Mesendoderm (in vitro differentiated cells): ENCODE measurements around the gene TMEM229A.

Source experiments
- DNase-seq: peaks from one replicate; pipeline ENCODE4 v3.0.0; 2013
- H2AK5ac ChIP-seq: 2 replicates; pipeline ENCODE4 v1.6.1; 2013; ENCODE audit warnings: low read length, inconsistent platforms
- H2BK120ac ChIP-seq: 2 replicates; pipeline ENCODE4 v1.6.1; 2013; ENCODE audit warnings: low read depth, mild to moderate bottlenecking, low read length, moderate library complexity, mixed read lengths
- H2BK15ac ChIP-seq: replicated peaks from 2 replicates; pipeline ENCODE4 v1.6.1; 2013; ENCODE audit warnings: low read depth, mild to moderate bottlenecking, moderate library complexity
- H2BK5ac ChIP-seq: 2 replicates; pipeline ENCODE4 v1.6.1; 2013; ENCODE audit warnings: low read length, inconsistent platforms
- H3K18ac ChIP-seq: 2 replicates; pipeline ENCODE4 v1.6.1; 2013; ENCODE audit warnings: mild to moderate bottlenecking, low read length, mixed read lengths
- H3K23ac ChIP-seq: one replicate; pipeline ENCODE4 v1.6.1; 2013; ENCODE audit warnings: low read length
- H3K27ac ChIP-seq: 2 replicates; pipeline ENCODE4 v1.5.1; 2013; ENCODE audit warnings: low read depth, mild to moderate bottlenecking, inconsistent platforms, low read length, moderate library complexity
- H3K27me3 ChIP-seq: 2 replicates; pipeline ENCODE4 v1.6.1; 2013; ENCODE audit warnings: low read length, control low read depth, mild to moderate bottlenecking, inconsistent platforms; ENCODE audit not compliant: insufficient read depth, poor library complexity
- H3K36me3 ChIP-seq: 2 replicates; pipeline ENCODE4 v1.6.1; 2013; ENCODE audit warnings: low read length, inconsistent platforms; ENCODE audit not compliant: control insufficient read depth, insufficient read depth
- H3K4ac ChIP-seq: one replicate; pipeline ENCODE4 v1.6.1; 2013; ENCODE audit warnings: low read depth, mild to moderate bottlenecking, low read length, moderate library complexity
- H3K4me1 ChIP-seq: 2 replicates; pipeline ENCODE4 v1.6.1; 2013; ENCODE audit warnings: low read depth, low read length, inconsistent platforms; ENCODE audit not compliant: control insufficient read depth
- H3K4me2 ChIP-seq: 2 replicates; pipeline ENCODE4 v1.6.1; 2013; ENCODE audit warnings: low read length
- H3K4me3 ChIP-seq: 2 replicates; pipeline ENCODE4 v1.5.1; 2013; ENCODE audit warnings: mild to moderate bottlenecking, low read length
- H3K56ac ChIP-seq: one replicate; pipeline ENCODE4 v1.6.1; 2013; ENCODE audit warnings: low read length
- H3K79me1 ChIP-seq: 2 replicates; pipeline ENCODE4 v1.6.1; 2013; ENCODE audit warnings: low read length, inconsistent platforms
- H3K79me2 ChIP-seq: 2 replicates; pipeline ENCODE4 v1.6.1; 2013; ENCODE audit warnings: mild to moderate bottlenecking, low read length; ENCODE audit not compliant: control insufficient read depth, insufficient read depth
- H3K9ac ChIP-seq: 2 replicates; pipeline ENCODE4 v1.6.1; 2013; ENCODE audit warnings: low read length, inconsistent platforms
- H4K5ac ChIP-seq: one replicate; pipeline ENCODE4 v1.6.1; 2013; ENCODE audit warnings: low read length
- H4K8ac ChIP-seq: one replicate; pipeline ENCODE4 v1.6.1; 2013; ENCODE audit warnings: low read depth, mild to moderate bottlenecking, control low read depth, low read length, moderate library complexity
- WGBS: extraction: QIAGEN DNeasy Blood & Tissue Kit; methylation state at CpG from one replicate; pipeline ENCODE4 v1.1.7; 2013; ENCODE audit warnings: low lambda C conversion rate, missing lambda C conversion rate; ENCODE audit not compliant: insufficient coverage; ENCODE audit errors: extremely low coverage; 5-methylcytosine and 5-hydroxymethylcytosine counted together

Gene TMEM229A

DNA sequence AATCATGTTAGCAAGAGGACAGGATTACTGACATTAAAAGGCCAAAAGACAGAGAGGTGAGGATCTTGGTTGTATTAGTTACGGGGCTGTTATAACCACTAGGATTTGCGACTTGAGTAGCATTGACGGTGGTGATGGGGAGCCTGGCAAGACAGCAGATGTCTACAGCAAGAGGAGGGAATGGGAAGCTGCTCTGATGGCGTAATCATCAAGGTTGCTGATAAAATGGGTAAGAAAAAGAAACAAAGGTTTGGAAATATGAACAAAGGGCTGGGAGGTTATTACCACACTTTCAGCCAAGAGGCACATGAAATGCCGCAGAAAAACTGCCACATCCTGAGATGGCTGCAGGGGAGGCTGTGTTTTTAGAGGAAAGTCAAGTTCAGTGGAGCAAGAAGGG lies 33.9 kb downstream of the TMEM229A start:
- Histone ChIP-seq H3K4ac (no peak overlapping the region), H3K23ac (no peak overlapping the region), H3K27ac (no peak overlapping the region), H2BK15ac (peak overlapping the region; percentile 37), H3K79me2 (no peaks in the 10 kb centered on the region), H3K27me3 (no peaks in the 10 kb centered on the region), H3K36me3 (no peaks in the 10 kb centered on the region), H3K18ac (no peak overlapping the region), H2AK5ac (no peak overlapping the region), H3K56ac (no peak overlapping the region), H2BK5ac (no peak overlapping the region), H4K5ac (no peak overlapping the region), H3K79me1 (no peaks in the 10 kb centered on the region), H3K4me2 (no peak overlapping the region), H3K4me1 (no peaks in the 10 kb centered on the region), H3K4me3 (no peak overlapping the region), H2BK120ac (no peak overlapping the region), H3K9ac (no peak overlapping the region), H4K8ac (no peak overlapping the region)
- no peak for DNase-seq
- whole genome bisulfite sequencing: no CpG with 5 or more reads among the region's 5 CpGs

DNA sequence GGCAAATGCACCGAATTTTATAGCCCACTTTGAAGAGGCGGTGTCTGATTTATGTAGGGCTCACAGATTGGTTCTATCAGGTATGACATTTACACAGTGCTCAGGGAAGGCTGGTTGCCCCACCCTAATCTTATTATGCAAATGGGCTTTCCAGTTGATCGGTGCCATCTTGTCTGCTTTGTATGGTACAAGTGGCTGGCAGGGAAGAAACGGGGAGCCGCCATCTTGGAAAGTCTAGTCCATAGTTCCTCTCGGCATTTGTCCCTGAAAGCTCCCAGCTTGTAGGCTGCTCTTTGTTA lies 36.6 kb downstream of the TMEM229A start:
- Histone ChIP-seq H3K4me1 (no peaks in the 10 kb centered on the region), H3K4ac (no peak overlapping the region), H2BK15ac (no peak overlapping the region), H2BK5ac (no peak overlapping the region), H2AK5ac (no peak overlapping the region), H4K5ac (no peak overlapping the region), H3K18ac (no peak overlapping the region), H3K36me3 (no peaks in the 10 kb centered on the region), H3K9ac (no peak overlapping the region), H3K79me2 (no peaks in the 10 kb centered on the region), H3K4me2 (no peak overlapping the region), H3K27me3 (no peaks in the 10 kb centered on the region), H3K79me1 (no peaks in the 10 kb centered on the region), H3K56ac (no peak overlapping the region), H3K23ac (no peak overlapping the region), H3K27ac (no peak overlapping the region), H3K4me3 (no peak overlapping the region), H2BK120ac (no peak overlapping the region), H4K8ac (no peak overlapping the region)
- DNase-seq: no peak
- WGBS: no CpG with 5 or more reads among the region's 6 CpGs

DNA sequence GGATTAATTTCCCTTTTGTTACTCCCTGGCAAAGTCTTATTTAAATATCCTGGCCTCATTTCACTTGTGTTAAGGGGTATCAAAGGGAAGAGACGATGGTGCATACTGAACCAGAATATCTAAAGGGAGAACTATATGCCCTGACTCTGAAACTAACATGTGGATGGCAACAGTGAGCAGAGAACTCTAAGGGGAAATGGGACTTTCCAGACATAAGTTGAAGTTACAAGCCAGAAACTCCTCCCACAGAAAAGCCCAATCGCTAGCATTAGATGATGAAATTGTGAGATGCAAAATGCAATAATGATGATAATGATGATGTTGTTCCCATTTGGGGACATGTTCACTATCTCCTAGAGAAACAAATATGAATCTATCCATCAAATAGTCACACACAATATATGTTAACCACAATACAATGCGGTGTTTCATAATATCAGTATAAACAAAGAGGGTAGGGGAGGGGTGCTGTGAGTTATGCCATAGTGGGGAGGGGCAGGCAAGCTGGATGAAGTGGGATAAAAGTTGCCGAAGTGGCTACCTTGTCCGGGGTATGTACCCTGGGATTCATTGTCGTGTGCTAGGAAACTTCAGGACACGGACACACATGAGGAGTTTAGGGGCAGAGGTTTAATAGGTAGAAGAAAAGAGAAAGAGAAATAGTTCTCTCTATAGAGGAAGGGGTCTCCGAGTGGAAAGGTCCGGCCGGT lies 37.1 kb downstream of the TMEM229A start:
- Histone ChIP-seq H4K5ac (no peak overlapping the region), H2BK120ac (no peak overlapping the region), H3K4ac (no peak overlapping the region), H3K36me3 (no peaks in the 10 kb centered on the region), H3K4me1 (no peaks in the 10 kb centered on the region), H3K9ac (no peak overlapping the region), H3K79me2 (no peaks in the 10 kb centered on the region), H2BK5ac (no peak overlapping the region), H3K4me3 (no peak overlapping the region), H3K4me2 (no peak overlapping the region), H3K23ac (no peak overlapping the region), H3K27me3 (no peaks in the 10 kb centered on the region), H3K56ac (no peak overlapping the region), H3K79me1 (no peaks in the 10 kb centered on the region), H4K8ac (no peak overlapping the region), H2AK5ac (no peak overlapping the region), H2BK15ac (no peak overlapping the region), H3K18ac (no peak overlapping the region), H3K27ac (no peak overlapping the region)
- no CpG with 5 or more reads among the region's 10 CpGs for WGBS
- no peak for DNase-seq

DNA sequence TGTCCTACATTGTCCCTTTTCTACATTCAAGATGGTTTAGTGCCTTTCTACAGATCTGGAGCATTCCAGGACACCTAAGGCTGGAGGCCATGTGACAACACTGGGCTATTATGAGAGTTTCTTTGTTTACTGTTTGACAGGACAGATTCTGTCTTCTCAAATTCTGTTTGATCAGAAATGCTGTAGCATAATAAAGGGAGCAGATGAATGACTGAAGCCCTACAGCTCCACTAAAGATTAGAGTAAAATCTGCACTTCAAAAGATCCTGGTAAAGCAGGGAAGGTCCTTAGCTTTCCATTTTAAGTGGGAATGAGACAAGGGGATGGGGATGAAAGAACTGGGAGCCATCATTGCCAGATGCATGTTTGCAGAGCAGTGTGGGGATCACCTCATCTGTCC lies 38.4 kb downstream of the TMEM229A start:
- DNase-seq: no peak
- Histone ChIP-seq H3K4ac (no peak overlapping the region), H2BK5ac (no peak overlapping the region), H2BK120ac (no peak overlapping the region), H3K9ac (no peak overlapping the region), H3K4me1 (no peaks in the 10 kb centered on the region), H4K8ac (no peak overlapping the region), H2BK15ac (no peak overlapping the region), H3K79me1 (no peaks in the 10 kb centered on the region), H2AK5ac (no peak overlapping the region), H3K4me2 (no peak overlapping the region), H3K27me3 (no peaks in the 10 kb centered on the region), H3K56ac (no peak overlapping the region), H3K36me3 (no peaks in the 10 kb centered on the region), H3K27ac (no peak overlapping the region), H3K23ac (no peak overlapping the region), H4K5ac (no peak overlapping the region), H3K4me3 (no peak overlapping the region), H3K18ac (no peak overlapping the region), H3K79me2 (no peaks in the 10 kb centered on the region)

DNA sequence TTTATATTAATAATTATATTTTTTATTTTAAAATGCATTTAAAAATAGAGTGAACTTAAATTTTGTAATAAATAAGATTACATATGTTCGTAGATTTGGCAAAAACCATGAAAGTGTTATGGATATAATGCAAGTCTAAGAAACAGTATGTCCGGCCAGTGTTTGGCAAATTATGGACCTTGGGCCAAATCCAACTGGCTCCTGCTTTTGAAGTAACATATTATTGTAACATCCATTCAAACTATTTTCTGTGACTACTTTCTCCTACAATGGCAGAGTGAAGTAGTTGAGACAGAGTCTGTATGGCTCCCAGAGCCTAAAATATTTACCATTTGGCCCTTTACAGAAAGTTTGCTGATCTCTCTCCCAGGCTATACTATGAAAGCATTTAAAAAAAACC lies 38.9 kb downstream of the TMEM229A start:
- no peak for DNase-seq
- Histone ChIP-seq H3K18ac (no peak overlapping the region), H3K79me1 (no peaks in the 10 kb centered on the region), H3K4me1 (no peaks in the 10 kb centered on the region), H3K36me3 (no peaks in the 10 kb centered on the region), H3K4me2 (no peak overlapping the region), H3K56ac (no peak overlapping the region), H3K23ac (no peak overlapping the region), H2BK120ac (no peak overlapping the region), H4K5ac (no peak overlapping the region), H3K79me2 (no peaks in the 10 kb centered on the region), H3K27ac (no peak overlapping the region), H3K27me3 (no peaks in the 10 kb centered on the region), H3K4ac (no peak overlapping the region), H2BK15ac (no peak overlapping the region), H2AK5ac (no peak overlapping the region), H3K4me3 (no peak overlapping the region), H3K9ac (no peak overlapping the region), H4K8ac (no peak overlapping the region), H2BK5ac (no peak overlapping the region)
- WGBS: 100% methylated on average over 1 of the region's 2 CpGs

DNA sequence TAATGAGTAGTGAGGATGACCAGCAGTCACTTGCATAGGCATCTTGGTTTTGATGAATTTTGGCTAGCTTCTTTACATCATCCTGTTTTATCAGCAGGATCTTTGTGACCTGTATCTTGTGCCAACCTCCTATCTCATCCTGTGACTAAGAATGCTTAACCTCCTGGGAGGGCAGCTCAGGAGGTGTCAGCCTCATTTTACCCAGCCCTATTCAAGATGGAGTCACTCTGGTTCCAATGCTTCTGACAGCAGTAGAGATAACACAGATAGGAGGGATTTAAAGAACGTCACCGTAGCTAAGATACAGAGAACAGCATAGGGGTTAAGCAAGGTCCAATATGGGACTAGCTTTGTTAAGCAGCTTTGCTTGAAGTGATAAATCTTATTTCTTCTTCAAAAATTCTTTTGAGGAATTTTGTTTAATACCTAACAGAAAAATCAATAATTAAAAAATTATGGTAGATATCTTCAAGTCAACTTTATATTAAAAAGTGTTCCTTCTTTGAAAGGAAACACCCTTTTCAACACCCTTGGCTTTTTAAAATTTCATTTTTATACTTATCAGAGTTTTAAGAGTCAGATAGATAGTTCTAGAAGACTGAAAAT lies 39.9 kb downstream of the TMEM229A start:
- no CpG with 5 or more reads among the region's 2 CpGs for WGBS
- Histone ChIP-seq H3K36me3 (no peaks in the 10 kb centered on the region), H3K27ac (no peak overlapping the region), H4K5ac (no peak overlapping the region), H2BK120ac (peak overlapping the region; percentile 28), H2AK5ac (no peak overlapping the region), H3K4me3 (no peak overlapping the region), H4K8ac (no peak overlapping the region), H3K23ac (no peak overlapping the region), H3K79me1 (no peaks in the 10 kb centered on the region), H3K27me3 (no peaks in the 10 kb centered on the region), H3K18ac (no peak overlapping the region), H3K9ac (no peak overlapping the region), H2BK5ac (no peak overlapping the region), H3K4me1 (no peaks in the 10 kb centered on the region), H2BK15ac (no peak overlapping the region), H3K56ac (no peak overlapping the region), H3K4ac (no peak overlapping the region), H3K79me2 (no peaks in the 10 kb centered on the region), H3K4me2 (no peak overlapping the region)
- peak; percentile 31 for DNase-seq
